ENCODE results near the gene FAM120B.

Gene FAM120B

GRCh38 chr6:170440437-170440836 is 133.9 kb downstream of the FAM120B start:
- DNase-seq (ENCODE audit: low read depth, low spot score): no peak
- TF ChIP-seq, protein P1, sequence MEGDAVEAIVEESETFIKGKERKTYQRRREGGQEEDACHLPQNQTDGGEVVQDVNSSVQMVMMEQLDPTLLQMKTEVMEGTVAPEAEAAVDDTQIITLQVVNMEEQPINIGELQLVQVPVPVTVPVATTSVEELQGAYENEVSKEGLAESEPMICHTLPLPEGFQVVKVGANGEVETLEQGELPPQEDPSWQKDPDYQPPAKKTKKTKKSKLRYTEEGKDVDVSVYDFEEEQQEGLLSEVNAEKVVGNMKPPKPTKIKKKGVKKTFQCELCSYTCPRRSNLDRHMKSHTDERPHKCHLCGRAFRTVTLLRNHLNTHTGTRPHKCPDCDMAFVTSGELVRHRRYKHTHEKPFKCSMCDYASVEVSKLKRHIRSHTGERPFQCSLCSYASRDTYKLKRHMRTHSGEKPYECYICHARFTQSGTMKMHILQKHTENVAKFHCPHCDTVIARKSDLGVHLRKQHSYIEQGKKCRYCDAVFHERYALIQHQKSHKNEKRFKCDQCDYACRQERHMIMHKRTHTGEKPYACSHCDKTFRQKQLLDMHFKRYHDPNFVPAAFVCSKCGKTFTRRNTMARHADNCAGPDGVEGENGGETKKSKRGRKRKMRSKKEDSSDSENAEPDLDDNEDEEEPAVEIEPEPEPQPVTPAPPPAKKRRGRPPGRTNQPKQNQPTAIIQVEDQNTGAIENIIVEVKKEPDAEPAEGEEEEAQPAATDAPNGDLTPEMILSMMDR (IDR thresholded peaks at IDR 0.05; ENCODE audit: low read depth, low read length): no peak
- no peak overlapping the region for H3K4me3 ChIP-seq (ENCODE audit: low read depth, low read length)
- in situ Hi-C loops (cut with HindIII; ENCODE audit: low sequenced_read_pairs): no loop called here

- H3K4me3 ChIP-seq (ENCODE audit: low read depth, low read length): no peak overlapping the region
- TF ChIP-seq, protein P1 (IDR thresholded peaks at IDR 0.05; ENCODE audit: low read depth, low read length): no peak
- in situ Hi-C loops (cut with HindIII; ENCODE audit: low sequenced_read_pairs): no loop called here
- DNase-seq (ENCODE audit: low read depth, low spot score): peak; percentile 43
Measured at GRCh38 chr6:170441316-170441715, 134.8 kb downstream of the FAM120B start.

GRCh38 chr6:170442596-170442995 is 136.0 kb downstream of the FAM120B start:
- in situ Hi-C loops (cut with HindIII; ENCODE audit: low sequenced_read_pairs): no loop called here
- H3K4me3 ChIP-seq (ENCODE audit: low read depth, low read length): no peak overlapping the region
- TF ChIP-seq, protein P1 (IDR thresholded peaks at IDR 0.05; ENCODE audit: low read depth, low read length): no peak
- DNase-seq (ENCODE audit: low read depth, low spot score): no peak

- no peak overlapping the region for H3K4me3 ChIP-seq (ENCODE audit: low read depth, low read length)
- TF ChIP-seq, protein P1 (IDR thresholded peaks at IDR 0.05; ENCODE audit: low read depth, low read length): peak; percentile 4
- DNase-seq (ENCODE audit: low read depth, low spot score): no peak
- in situ Hi-C loops (cut with HindIII; ENCODE audit: low sequenced_read_pairs): no loop called here
Measured at GRCh38 chr6:170443151-170443662, 136.6 kb downstream of the FAM120B start.

GRCh38 chr6:170444056-170444591 is 137.6 kb downstream of the FAM120B start:
- no peak overlapping the region for H3K4me3 ChIP-seq (ENCODE audit: low read depth, low read length)
- in situ Hi-C loops (cut with HindIII; ENCODE audit: low sequenced_read_pairs): no loop called here
- TF ChIP-seq, protein P1 (IDR thresholded peaks at IDR 0.05; ENCODE audit: low read depth, low read length): no peak
- no peak for DNase-seq (ENCODE audit: low read depth, low spot score)

- DNase-seq (ENCODE audit: low read depth, low spot score): no peak
- TF ChIP-seq, protein P1 (IDR thresholded peaks at IDR 0.05; ENCODE audit: low read depth, low read length): no peak
- no peak overlapping the region for H3K4me3 ChIP-seq (ENCODE audit: low read depth, low read length)
- in situ Hi-C loops (cut with HindIII; ENCODE audit: low sequenced_read_pairs): no loop called here
Measured at GRCh38 chr6:170444811-170445211, 138.3 kb downstream of the FAM120B start.

Measured in astrocyte of the spinal cord (primary cell).